Urothelium cell line (cell line): ENCODE data around the gene STMND1.
"Not testable (repeated sequence)": the region's sequence is repeated elsewhere in the genome, so short reads cannot be mapped to it uniquely, and the experiment has no call there.

Experiments used
- DNase-seq: peaks from one replicate; pipeline ENCODE4 v3.0.0; 2011; ENCODE audit warnings: low spot score, mixed read lengths
- FAIRE-seq: peaks from 2 replicates; lab custom pipeline; 2011; peaks lifted over from hg19 to GRCh38; lab: Jason Lieb, UNC

Gene STMND1

GRCh38 chr6:17101422-17102257 lies at the start of gene STMND1:
STMND1 (plus strand) TSS chr6:17102050; CDS start chr6:17102258, 208 bp downstream.
- FAIRE-seq = no peak
- DNase-seq = peak; percentile 25

GRCh38 chr6:17054647-17055046 lies 47.2 kb upstream of the STMND1 start:
- DNase-seq = no peak
- no peak for FAIRE-seq

- FAIRE-seq = no peak
- no peak for DNase-seq
Observed at GRCh38 chr6:17057322-17057721, 44.5 kb upstream of the STMND1 start.

DNA sequence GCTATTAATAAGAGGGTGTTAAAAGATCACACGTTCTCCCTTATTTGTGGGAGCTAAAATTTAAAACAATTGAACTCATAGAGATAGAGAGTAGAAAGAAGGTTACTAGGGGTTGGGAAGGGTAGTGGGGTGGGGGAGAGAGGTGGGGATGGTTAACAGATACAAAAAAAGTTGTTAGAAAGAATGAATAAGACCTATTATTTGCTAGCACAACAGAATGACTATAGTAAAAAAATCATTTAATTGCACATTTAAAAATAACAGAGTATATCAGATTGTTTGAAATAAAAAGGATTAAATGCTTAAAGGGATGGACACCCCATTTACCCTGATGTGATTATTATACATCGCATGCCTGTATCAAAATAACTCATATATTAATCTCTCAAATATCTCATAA lies 43.3 kb upstream of the STMND1 start:
- no peak for DNase-seq
- FAIRE-seq = no peak

- FAIRE-seq = no peak
Observed at GRCh38 chr6:17059022-17059421, 42.8 kb upstream of the STMND1 start.

GRCh38 chr6:17059850-17060249 lies 42.0 kb upstream of the STMND1 start:
- DNase-seq = no peak
- FAIRE-seq = no peak

More at GRCh38 chr6:17059022-17059421, 42.8 kb upstream of the STMND1 start:
- no peak for DNase-seq

GRCh38 chr6:17061097-17061496 lies 40.8 kb upstream of the STMND1 start:
- FAIRE-seq (no peak), DNase-seq (no peak)

- DNase-seq (no peak), FAIRE-seq (no peak)
Observed at GRCh38 chr6:17062871-17063440, 38.9 kb upstream of the STMND1 start.

GRCh38 chr6:17064975-17065374 lies 36.9 kb upstream of the STMND1 start:
- FAIRE-seq = no peak
- no peak for DNase-seq

DNA sequence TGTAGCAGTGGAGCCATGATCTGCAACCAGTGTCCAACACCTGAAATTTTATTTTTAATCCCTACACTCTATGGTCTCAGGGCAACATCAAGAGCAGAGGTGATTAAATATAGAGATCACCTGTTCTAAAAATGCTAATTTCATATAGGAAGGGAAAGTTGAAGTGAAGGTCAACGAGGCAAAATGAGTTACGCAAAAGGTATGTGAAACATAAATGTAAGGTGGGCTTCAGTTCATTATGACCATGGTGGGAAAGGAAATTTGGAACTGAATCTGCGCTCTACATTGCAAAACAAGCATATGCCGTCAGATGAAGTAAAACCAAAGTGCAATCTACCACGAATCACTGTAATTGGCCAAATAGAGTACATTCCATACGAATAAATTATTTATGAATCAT lies 35.2 kb upstream of the STMND1 start:
- no peak for FAIRE-seq
- no peak for DNase-seq

DNA sequence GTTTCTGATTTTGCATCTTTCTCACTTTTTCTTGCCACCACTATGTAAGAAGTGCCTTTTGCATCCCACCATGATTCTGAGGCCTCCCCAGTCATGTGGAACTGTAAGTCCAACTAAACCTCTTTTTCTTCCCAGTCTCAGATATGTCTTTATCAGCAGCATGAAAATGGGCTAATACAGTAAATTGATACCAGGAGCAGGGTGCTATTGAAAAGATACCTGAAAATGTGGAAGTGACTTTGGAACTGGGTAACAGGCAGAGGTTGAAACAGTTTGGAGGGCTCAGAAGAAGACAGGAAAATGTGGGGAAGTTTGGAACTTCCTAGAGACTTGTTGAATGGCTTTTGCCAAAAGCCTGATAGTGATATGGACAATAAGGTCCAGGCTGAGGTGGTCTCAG lies 32.9 kb upstream of the STMND1 start:
- FAIRE-seq, DNase-seq: not testable (repeated sequence)

DNA sequence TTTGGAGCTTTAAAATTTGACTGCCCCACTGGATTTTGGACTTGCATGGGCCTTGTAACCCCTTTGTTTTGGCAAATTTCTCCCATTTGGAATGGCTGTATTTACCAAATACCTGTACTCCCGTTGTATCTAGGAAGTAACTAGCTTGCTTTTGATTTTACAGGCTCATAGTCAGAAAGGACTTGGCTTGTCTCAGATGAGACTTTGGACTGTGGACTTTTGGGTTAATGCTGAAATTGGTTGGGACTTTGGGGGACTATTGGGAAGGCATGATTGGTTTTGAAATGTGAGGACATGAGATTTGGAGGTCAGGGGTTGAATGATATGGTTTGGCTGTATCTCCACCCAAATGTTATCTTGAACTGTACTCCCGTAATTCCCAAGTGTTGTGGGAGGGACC lies 31.4 kb upstream of the STMND1 start:
- FAIRE-seq, DNase-seq: not testable (repeated sequence)

DNA sequence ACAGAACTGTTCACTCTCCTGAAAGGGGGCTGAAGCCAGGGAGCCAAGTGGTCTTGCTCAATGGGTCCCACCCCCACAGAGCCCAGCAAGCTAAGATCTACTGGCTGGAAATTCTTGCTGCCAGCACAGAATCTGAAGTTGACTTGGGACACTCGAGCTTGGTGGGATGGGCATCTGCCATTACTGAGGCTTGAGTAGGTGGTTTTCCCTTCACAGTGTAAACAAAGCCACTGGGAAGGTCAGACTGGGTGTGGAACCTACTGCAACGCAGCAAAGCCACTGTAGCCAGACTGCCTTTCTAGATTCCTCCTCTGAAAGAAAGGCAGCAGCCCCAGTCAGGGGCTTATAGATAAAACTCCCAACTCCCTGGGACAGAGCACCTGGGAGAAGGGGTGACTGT lies 28.3 kb upstream of the STMND1 start:
- not testable (repeated sequence) for FAIRE-seq

GRCh38 chr6:17081273-17081672 lies 20.6 kb upstream of the STMND1 start:
- FAIRE-seq (no peak), DNase-seq (no peak)

More for the DNA sequence above, 28.3 kb upstream of the STMND1 start:
- not testable (repeated sequence) for DNase-seq

GRCh38 chr6:17081860-17082508 lies 19.9 kb upstream of the STMND1 start:
- no peak for FAIRE-seq

DNA sequence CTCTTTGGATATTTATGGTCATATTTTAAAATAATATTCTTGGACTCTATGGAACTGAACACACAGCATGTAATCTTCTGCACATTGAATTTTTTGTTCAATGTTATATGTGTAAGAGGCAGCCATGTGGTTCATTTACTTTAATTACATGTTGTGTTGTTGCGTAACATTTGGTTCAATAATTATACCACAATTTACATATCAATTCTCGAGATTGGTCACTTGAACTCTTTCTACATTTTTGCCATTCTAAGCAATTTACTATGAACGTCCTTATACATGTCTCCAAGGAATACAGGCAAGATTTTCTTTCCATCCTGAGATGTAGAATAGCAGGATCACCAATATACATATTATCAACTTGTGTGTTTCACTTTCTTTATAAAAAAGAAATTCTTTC lies 18.5 kb upstream of the STMND1 start:
- DNase-seq (no peak), FAIRE-seq (no peak)

More at GRCh38 chr6:17081860-17082508, 19.9 kb upstream of the STMND1 start:
- no peak for DNase-seq

- no peak for FAIRE-seq
- peak; percentile 64 for DNase-seq
Observed at GRCh38 chr6:17086469-17086868, 15.4 kb upstream of the STMND1 start.

GRCh38 chr6:17088091-17088611 lies 13.7 kb upstream of the STMND1 start:
- FAIRE-seq = no peak

DNA sequence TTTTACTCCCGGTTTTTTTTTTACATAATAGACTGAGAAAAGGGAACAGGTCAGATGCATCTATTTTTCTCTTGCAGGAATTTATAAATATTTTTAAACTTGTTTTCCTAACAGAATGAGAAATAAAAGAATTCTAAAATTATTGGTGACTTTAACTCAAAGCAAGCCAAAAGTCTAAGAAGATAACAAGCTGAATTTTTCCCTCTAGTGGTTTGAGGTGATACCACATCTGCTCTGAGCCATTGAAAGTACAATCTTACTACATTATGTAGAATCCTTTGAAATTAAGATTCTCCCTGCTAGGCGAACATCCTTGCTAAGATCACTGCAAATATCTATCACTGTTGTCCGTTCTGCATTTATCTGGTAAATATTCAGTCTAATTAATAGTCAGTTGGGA lies 10.7 kb upstream of the STMND1 start:
- no peak for DNase-seq
- FAIRE-seq = no peak

More at GRCh38 chr6:17088091-17088611, 13.7 kb upstream of the STMND1 start:
- no peak for DNase-seq

DNA sequence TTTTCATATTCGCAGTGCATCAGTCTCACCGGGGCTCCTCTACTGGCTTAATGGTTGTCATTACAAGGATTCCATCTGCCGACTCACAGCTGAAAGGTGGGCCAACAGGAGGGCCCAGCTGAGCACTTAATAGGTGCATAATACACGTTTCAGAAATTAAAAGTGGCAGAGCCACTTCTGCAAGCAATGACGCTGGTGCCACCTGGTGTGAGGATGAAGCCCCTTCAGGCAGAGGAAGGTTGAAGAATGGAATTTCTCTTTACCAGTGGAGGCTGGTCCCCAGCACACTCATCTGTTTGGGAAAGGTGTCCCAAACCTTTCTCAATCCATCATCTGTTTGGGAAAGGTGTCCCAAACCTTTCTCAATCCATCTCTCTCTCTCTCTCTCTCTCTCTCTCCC lies 8.2 kb upstream of the STMND1 start:
- peak; percentile 32 for DNase-seq
- no peak for FAIRE-seq

DNA sequence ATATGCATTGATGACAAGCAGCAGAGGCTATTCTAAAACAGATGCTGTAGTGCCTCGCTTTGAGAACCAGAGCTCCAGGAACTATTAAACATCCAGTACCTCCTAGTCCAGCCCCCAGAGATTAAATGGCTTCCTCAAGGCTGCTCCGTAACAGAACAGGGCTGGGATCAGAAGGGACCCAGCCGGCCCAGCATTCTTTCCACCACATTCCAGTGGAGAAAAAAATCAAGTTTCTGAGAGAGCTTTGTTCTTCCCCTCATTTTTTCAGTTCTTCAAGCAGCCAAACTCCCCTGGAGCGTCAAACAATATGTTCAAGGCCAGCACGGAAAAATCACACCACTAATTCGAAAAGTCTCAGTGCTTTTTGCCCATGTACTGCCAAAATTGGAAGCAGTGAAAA lies 5.8 kb upstream of the STMND1 start:
- DNase-seq = no peak
- FAIRE-seq = no peak
